ENCODE measurements around the gene THAP2. TPM values are rescaled to one million over a fixed set of nuclear protein-coding genes. Genes with fewer than 3 reads are reported as not detected.
"Not testable (repeated sequence)": the region's sequence is repeated elsewhere in the genome, so short reads cannot be mapped to it uniquely, and the experiment has no call there.

Gene THAP2
- total RNA-seq, 3 donors from 2014 or later (not counting 1 experiment from before 2014, with no cell fraction given) = 17.2 to 34.2 (median 31.1) TPM

DNA sequence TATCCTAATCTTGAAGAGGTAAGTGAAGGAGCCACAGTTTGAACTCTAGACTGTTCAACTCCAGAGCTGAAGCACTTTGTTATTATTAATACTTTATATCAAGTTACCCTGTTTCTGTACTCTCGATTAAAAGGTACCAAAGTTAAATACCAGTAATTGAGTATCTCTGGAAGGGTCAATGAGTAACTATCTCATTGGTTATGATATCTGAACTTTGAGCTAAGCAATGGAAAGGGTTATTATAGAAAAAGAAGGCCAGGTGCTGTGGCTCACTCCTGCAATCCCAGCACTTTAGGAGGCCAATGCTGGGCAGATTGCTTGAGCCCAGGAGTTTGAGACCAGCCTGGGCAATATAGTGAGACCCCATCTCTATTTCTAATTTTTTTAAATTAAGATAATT is 31.7 kb downstream of the THAP2 start:
- Mint-ChIP-seq H3K27me3 (ENCODE audit: low read depth in 2 of 2) (no peaks in the 10 kb centered on the region), H3K27ac (no peak overlapping the region), H3K36me3 (peaks cover 16% of the 10 kb centered on the region), H3K4me1 (peaks cover 0 to 7% of the 10 kb centered on the region in 2 donors), H3K4me3 (no peak overlapping the region), H3K9me3 (no peaks in the 10 kb centered on the region)
- H3K27me3 ChIP-seq (ENCODE audit: control insufficient read depth, insufficient read depth, low read length) = no peaks in the 10 kb centered on the region
- H3K9me3 ChIP-seq (ENCODE audit: control insufficient read depth, insufficient read depth, low read length) = no peaks in the 10 kb centered on the region
- H3K4me3 ChIP-seq (ENCODE audit: low read length) = no peak overlapping the region
- intact Hi-C loops (cut with micrococcal nuclease) = no loop called here
- peaks cover 2% of the 10 kb centered on the region for H3K4me1 ChIP-seq (ENCODE audit: control insufficient read depth, insufficient read depth, low read length)
- H3K27ac ChIP-seq (ENCODE audit: low read length) = no peak overlapping the region
- DNase-seq (no peak), ATAC-seq (no peak)
- no peak for TF ChIP-seq CTCF (IDR thresholded peaks at IDR 0.05)
- H3K36me3 ChIP-seq (ENCODE audit: control insufficient read depth, insufficient read depth, low read length) = peaks cover 38% of the 10 kb centered on the region
- WGBS (ENCODE audit: insufficient coverage) = 100% methylated on average over 1 of the region's 1 CpG

- H3K9me3 ChIP-seq (ENCODE audit: control insufficient read depth, insufficient read depth, low read length); H3K4me3 ChIP-seq (ENCODE audit: low read length); H3K9me3 Mint-ChIP-seq; H3K4me1 ChIP-seq (ENCODE audit: control insufficient read depth, insufficient read depth, low read length); H3K27ac ChIP-seq (ENCODE audit: low read length); DNase-seq; H3K27ac Mint-ChIP-seq; intact Hi-C loops (cut with micrococcal nuclease); H3K27me3 ChIP-seq (ENCODE audit: control insufficient read depth, insufficient read depth, low read length); H3K4me1 Mint-ChIP-seq; ATAC-seq; H3K27me3 Mint-ChIP-seq (ENCODE audit: low read depth in 2 of 2); H3K4me3 Mint-ChIP-seq: not testable (repeated sequence)
- 95% methylated on average over 8 of the region's 8 CpGs for WGBS (ENCODE audit: insufficient coverage)
- H3K36me3 ChIP-seq (ENCODE audit: control insufficient read depth, insufficient read depth, low read length) = peaks cover 45% of the 10 kb centered on the region
- peaks cover 16% of the 10 kb centered on the region for H3K36me3 Mint-ChIP-seq
Measured at GRCh38 chr12:71702181-71702580, 38.1 kb downstream of the THAP2 start.

DNA sequence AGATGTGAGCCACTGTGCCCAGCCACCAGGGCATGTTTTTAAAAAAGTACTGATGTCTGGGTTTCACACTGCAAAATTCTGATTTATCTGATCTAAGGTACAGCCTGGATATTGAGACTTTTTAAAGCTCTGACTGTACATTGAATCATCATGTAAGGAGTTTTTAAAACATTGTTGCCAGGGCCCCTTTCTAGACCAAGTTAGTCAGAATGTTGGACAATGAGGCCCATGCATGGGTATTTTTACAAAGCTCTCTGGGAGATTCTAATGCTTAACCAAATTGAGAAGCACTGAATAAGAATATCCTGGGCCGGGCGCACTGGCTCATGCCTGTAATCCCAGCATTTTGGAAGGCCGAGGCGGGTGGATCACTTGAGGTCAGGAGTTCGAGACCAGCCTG is 38.5 kb downstream of the THAP2 start:
- Mint-ChIP-seq H3K27ac (no peak overlapping the region), H3K27me3 (ENCODE audit: low read depth in 2 of 2) (no peaks in the 10 kb centered on the region), H3K4me1 (no peaks in the 10 kb centered on the region), H3K9me3 (no peaks in the 10 kb centered on the region), H3K4me3 (no peak overlapping the region), H3K36me3 (peaks cover 16% of the 10 kb centered on the region)
- peaks cover 41% of the 10 kb centered on the region for H3K36me3 ChIP-seq (ENCODE audit: control insufficient read depth, insufficient read depth, low read length)
- no peaks in the 10 kb centered on the region for H3K27me3 ChIP-seq (ENCODE audit: control insufficient read depth, insufficient read depth, low read length)
- ATAC-seq = no peak
- DNase-seq = no peak
- no peak overlapping the region for H3K27ac ChIP-seq (ENCODE audit: low read length)
- intact Hi-C loops (cut with micrococcal nuclease) = no loop called here
- no peaks in the 10 kb centered on the region for H3K4me1 ChIP-seq (ENCODE audit: control insufficient read depth, insufficient read depth, low read length)
- 98% methylated on average over 5 of the region's 5 CpGs for WGBS (ENCODE audit: insufficient coverage)
- no peak overlapping the region for H3K4me3 ChIP-seq (ENCODE audit: low read length)
- H3K9me3 ChIP-seq (ENCODE audit: control insufficient read depth, insufficient read depth, low read length) = no peaks in the 10 kb centered on the region
- no peak for TF ChIP-seq CTCF (IDR thresholded peaks at IDR 0.05)

GRCh38 chr12:71703206-71703605 is 39.1 kb downstream of the THAP2 start:
- WGBS (ENCODE audit: insufficient coverage) = no CpG with 5 or more reads among the region's 2 CpGs

More at GRCh38 chr12:71703206-71703605, 39.1 kb downstream of the THAP2 start:
- H3K4me1 ChIP-seq (ENCODE audit: control insufficient read depth, insufficient read depth, low read length) = no peaks in the 10 kb centered on the region
- H3K9me3 ChIP-seq (ENCODE audit: control insufficient read depth, insufficient read depth, low read length) = no peaks in the 10 kb centered on the region
- H3K27me3 ChIP-seq (ENCODE audit: control insufficient read depth, insufficient read depth, low read length) = no peaks in the 10 kb centered on the region
- DNase-seq (no peak), ATAC-seq (no peak)
- H3K27ac Mint-ChIP-seq = no peak overlapping the region
- H3K4me3 Mint-ChIP-seq = no peak overlapping the region
- H3K27me3 Mint-ChIP-seq (ENCODE audit: low read depth in 2 of 2) = no peaks in the 10 kb centered on the region
- peaks cover 35% of the 10 kb centered on the region for H3K36me3 ChIP-seq (ENCODE audit: control insufficient read depth, insufficient read depth, low read length)
- H3K4me1 Mint-ChIP-seq = no peaks in the 10 kb centered on the region
- no peaks in the 10 kb centered on the region for H3K9me3 Mint-ChIP-seq
- H3K4me3 ChIP-seq (ENCODE audit: low read length) = no peak overlapping the region
- peaks cover 10% of the 10 kb centered on the region for H3K36me3 Mint-ChIP-seq
- no peak for TF ChIP-seq CTCF (IDR thresholded peaks at IDR 0.05)
- H3K27ac ChIP-seq (ENCODE audit: low read length) = no peak overlapping the region
- intact Hi-C loops (cut with micrococcal nuclease) = no loop called here

Measured in natural killer cell (primary cell).